ENCODE results near the gene SSR1. TPM values are rescaled to one million over a fixed set of nuclear protein-coding genes. Genes with fewer than 3 reads are reported as not detected.
A peak's percentile ranks its signal among the peaks of the same experiment; 100 is the strongest.

The SSR1 gene
- total and polyA plus RNA-seq, 2 of the 13 experiments (the other 11 are each of a cell fraction or from before 2014, with no cell fraction given): 203 to 243 TPM

GRCh38 chr6:7312616-7313504, at the start of gene SSR1 (continued):
- TF ChIP-seq ZNF639 (CRISPR knock-in tag; conservative IDR thresholded peaks at IDR 0.05) (peak; percentile 94; the same call in 1 of the 2 replicates), USF2 (IDR thresholded peaks at IDR 0.05; ENCODE audit: low read depth, low read length) (peak; percentile 94), USF2 (CRISPR knock-in tag; IDR thresholded peaks at IDR 0.05; ENCODE audit: borderline replicate concordance) (peak; percentile 98; the same call in 1 of the 2 replicates), ZNF691 (CRISPR knock-in tag; IDR thresholded peaks at IDR 0.05; ENCODE audit: borderline replicate concordance, low read depth) (no peak; the same call in 1 of the 2 replicates), GLI4 (CRISPR knock-in tag; IDR thresholded peaks at IDR 0.05; ENCODE audit: borderline replicate concordance) (no peak; the same call in 1 of the 2 replicates), RBAK (CRISPR knock-in tag; IDR thresholded peaks at IDR 0.05) (no peak), CC2D1A (CRISPR knock-in tag; IDR thresholded peaks at IDR 0.05) (no peak), PHF21A (CRISPR knock-in tag; IDR thresholded peaks at IDR 0.05) (peak; percentile 61; the same call in 1 of the 2 replicates), MXD1 (CRISPR knock-in tag; IDR thresholded peaks at IDR 0.05) (peak; percentile 86), DPF2 (CRISPR knock-in tag; IDR thresholded peaks at IDR 0.05; ENCODE audit: borderline replicate concordance, low read depth) (peak; percentile 22; the same call in 1 of the 2 replicates), MYNN (CRISPR knock-in tag; IDR thresholded peaks at IDR 0.05; ENCODE audit: low read depth) (no peak), ZNF280D (CRISPR knock-in tag; IDR thresholded peaks at IDR 0.05) (peak; percentile 73), ZBTB34 (CRISPR knock-in tag; IDR thresholded peaks at IDR 0.05) (peak; percentile 54; the same call in 1 of the 2 replicates), HOXA9 (CRISPR knock-in tag; IDR thresholded peaks at IDR 0.05; ENCODE audit: borderline replicate concordance) (peak; percentile 50; the same call in 1 of the 2 replicates), HOMEZ (CRISPR knock-in tag; IDR thresholded peaks at IDR 0.05; ENCODE audit: low read depth) (peak; percentile 87)
